ENCODE data around the gene FHOD3.

FHOD3 gene

GRCh38 chr18:36415171-36415570 is 117.7 kb downstream of the FHOD3 start:
- DNase-seq, result no peak

- DNase-seq, result no peak
Observed at GRCh38 chr18:36415625-36416024, 118.1 kb downstream of the FHOD3 start.

GRCh38 chr18:36419188-36419899 is 121.8 kb downstream of the FHOD3 start:
- no peak for DNase-seq

- no peak for DNase-seq
Observed at GRCh38 chr18:36419900-36420531, 122.5 kb downstream of the FHOD3 start.

- DNase-seq, result no peak
Observed at GRCh38 chr18:36420826-36421225, 123.3 kb downstream of the FHOD3 start.

- DNase-seq, result no peak
Observed at GRCh38 chr18:36424741-36425142, 127.2 kb downstream of the FHOD3 start.

- DNase-seq, result no peak
Observed at GRCh38 chr18:36427369-36427768, 129.9 kb downstream of the FHOD3 start.

GRCh38 chr18:36427831-36428230 is 130.3 kb downstream of the FHOD3 start:
- DNase-seq, result no peak

- no peak for DNase-seq
Observed at GRCh38 chr18:36428431-36429029, 131.0 kb downstream of the FHOD3 start.

- DNase-seq, result no peak
Observed at GRCh38 chr18:36432880-36433555, 135.5 kb downstream of the FHOD3 start.

- DNase-seq, result no peak
Observed at GRCh38 chr18:36436387-36436786, 138.9 kb downstream of the FHOD3 start.

GRCh38 chr18:36440614-36441013 is 143.1 kb downstream of the FHOD3 start:
- DNase-seq, result no peak

- DNase-seq, result no peak
Observed at GRCh38 chr18:36441426-36442240, 144.1 kb downstream of the FHOD3 start.

GRCh38 chr18:36442717-36443116 is 145.2 kb downstream of the FHOD3 start:
- no peak for DNase-seq

- DNase-seq, result no peak
Observed at GRCh38 chr18:36446059-36446458, 148.5 kb downstream of the FHOD3 start.

GRCh38 chr18:36448384-36449290 is 151.1 kb downstream of the FHOD3 start:
- DNase-seq, result no peak

GRCh38 chr18:36449451-36449850 is 151.9 kb downstream of the FHOD3 start:
- DNase-seq, result no peak

GRCh38 chr18:36450264-36450663 is 152.8 kb downstream of the FHOD3 start:
- no peak for DNase-seq

- no peak for DNase-seq
Observed at GRCh38 chr18:36451454-36452251, 154.1 kb downstream of the FHOD3 start.

GRCh38 chr18:36454245-36454644 is 156.7 kb downstream of the FHOD3 start:
- no peak for DNase-seq

Data from stimulated activated CD4-positive, alpha-beta T cell treated with anti-CD3 and anti-CD28 coated beads, Interleukin-4, amount 100 ng/mL, for 1 hour (primary cell).